Activated naive CD4-positive, alpha-beta T cell treated with anti-CD3 and anti-CD28 coated beads for 36 hours (primary cell): Measurements from ENCODE around the gene NDNF. TPM values are rescaled to one million over a fixed set of nuclear protein-coding genes. Genes with fewer than 3 reads are reported as not detected.

Experiments used
- CTCF ChIA-PET: fragments of 350-600 bp; sonication (Branson Sonifier 250); formaldehyde crosslinking; loops from one replicate; lab custom pipeline; 2021; ENCODE audit warnings: antibody characterized with exemption; lab: Charles Lee
- DNase-seq: peaks from one replicate; pipeline ENCODE4 v3.0.0-alpha.2; 2020
- H3K27ac Mint-ChIP-seq: one replicate; pipeline ENCODE4 v1.8.0; 2021; ENCODE audit warnings: mild to moderate bottlenecking, mixed read lengths
- H3K27me3 Mint-ChIP-seq: one replicate; pipeline ENCODE4 v1.8.0; 2021; ENCODE audit warnings: low read depth, mixed read lengths
- H3K36me3 Mint-ChIP-seq: one replicate; pipeline ENCODE4 v1.8.0; 2021; ENCODE audit warnings: low read depth, mixed read lengths
- H3K4me1 Mint-ChIP-seq: one replicate; pipeline ENCODE4 v1.8.0; 2021; ENCODE audit warnings: low read depth, mixed read lengths
- H3K4me3 Mint-ChIP-seq: one replicate; pipeline ENCODE4 v1.8.0; 2021; ENCODE audit warnings: mild to moderate bottlenecking, moderate library complexity, mixed read lengths
- H3K9me3 Mint-ChIP-seq: one replicate; pipeline ENCODE4 v1.8.0; 2021; ENCODE audit warnings: mixed read lengths
- intact Hi-C: fragments of 100-400 bp; cut with micrococcal nuclease; formaldehyde crosslinking; loops from one replicate; pipeline ENCODE4 v1.15.1; 2023
- total RNA-seq, 2 experiments: library from RNA; stranded (reverse); gene quantifications; one replicate each; pipeline ENCODE4 v1.2.3, GENCODE V29; 2021

The NDNF gene, protein sequence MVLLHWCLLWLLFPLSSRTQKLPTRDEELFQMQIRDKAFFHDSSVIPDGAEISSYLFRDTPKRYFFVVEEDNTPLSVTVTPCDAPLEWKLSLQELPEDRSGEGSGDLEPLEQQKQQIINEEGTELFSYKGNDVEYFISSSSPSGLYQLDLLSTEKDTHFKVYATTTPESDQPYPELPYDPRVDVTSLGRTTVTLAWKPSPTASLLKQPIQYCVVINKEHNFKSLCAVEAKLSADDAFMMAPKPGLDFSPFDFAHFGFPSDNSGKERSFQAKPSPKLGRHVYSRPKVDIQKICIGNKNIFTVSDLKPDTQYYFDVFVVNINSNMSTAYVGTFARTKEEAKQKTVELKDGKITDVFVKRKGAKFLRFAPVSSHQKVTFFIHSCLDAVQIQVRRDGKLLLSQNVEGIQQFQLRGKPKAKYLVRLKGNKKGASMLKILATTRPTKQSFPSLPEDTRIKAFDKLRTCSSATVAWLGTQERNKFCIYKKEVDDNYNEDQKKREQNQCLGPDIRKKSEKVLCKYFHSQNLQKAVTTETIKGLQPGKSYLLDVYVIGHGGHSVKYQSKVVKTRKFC
- total RNA-seq, result not detected

DNA sequence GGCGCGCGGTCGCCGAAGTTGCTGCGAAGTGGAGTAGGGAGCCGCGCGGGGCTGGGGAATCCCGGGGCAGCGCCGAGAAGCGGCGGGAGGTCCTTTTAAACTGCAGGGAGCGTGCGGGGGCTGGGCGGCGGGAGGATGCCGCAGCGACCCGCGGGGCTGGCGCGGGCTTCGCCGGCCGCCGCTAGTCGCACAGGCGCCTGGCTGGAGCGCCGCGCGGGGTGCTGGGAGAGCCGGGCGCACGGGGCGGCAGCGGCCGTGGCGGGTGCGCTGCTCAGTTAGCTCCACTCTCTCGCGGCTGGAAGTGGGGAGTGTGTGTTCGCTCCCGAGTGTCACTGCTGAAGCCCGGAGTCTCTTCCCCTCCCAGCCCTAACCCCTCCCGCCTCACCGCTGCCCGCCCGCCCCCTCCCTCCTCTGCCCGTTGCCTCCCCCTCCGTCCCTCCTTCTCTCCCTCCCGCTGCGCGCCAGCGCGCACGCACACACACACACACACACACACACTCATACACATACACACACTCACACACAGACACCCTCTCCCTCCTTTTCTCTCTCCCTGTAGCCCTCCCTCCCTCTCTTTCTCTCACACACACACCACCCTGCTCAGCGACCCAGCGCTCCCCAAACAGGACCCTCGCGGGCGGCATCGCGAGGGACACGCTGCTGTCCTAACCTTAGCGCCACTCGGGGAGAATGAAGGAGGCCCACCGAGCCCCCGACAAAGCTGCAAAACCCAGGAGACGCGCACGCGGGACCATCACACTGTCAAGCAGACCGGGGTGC is at the start of gene NDNF:
Gene NDNF, minus strand, starts transcription at position 312 of the 780 bp plus-strand sequence. CDS start 26,698 bp downstream, outside the sequence.
- intact Hi-C loops, result loop anchor here (1.0 to 2.0 kb wide), 2 partner anchors 31 to 150 kb away; partner anchors contain the start of gene PRDM5
- peaks cover 21% of the 10 kb centered on the region for H3K4me1 Mint-ChIP-seq
- no peaks in the 10 kb centered on the region for H3K36me3 Mint-ChIP-seq
- H3K4me3 Mint-ChIP-seq, result peak within 1 kb of the TSS; percentile 77
- DNase-seq, result peak; percentile 70
- H3K9me3 Mint-ChIP-seq, result no peaks in the 10 kb centered on the region
- CTCF ChIA-PET, result no interaction called here
- peaks cover 44% of the 10 kb centered on the region for H3K27me3 Mint-ChIP-seq
- peak within 1 kb of the TSS; percentile 59 for H3K27ac Mint-ChIP-seq

DNA sequence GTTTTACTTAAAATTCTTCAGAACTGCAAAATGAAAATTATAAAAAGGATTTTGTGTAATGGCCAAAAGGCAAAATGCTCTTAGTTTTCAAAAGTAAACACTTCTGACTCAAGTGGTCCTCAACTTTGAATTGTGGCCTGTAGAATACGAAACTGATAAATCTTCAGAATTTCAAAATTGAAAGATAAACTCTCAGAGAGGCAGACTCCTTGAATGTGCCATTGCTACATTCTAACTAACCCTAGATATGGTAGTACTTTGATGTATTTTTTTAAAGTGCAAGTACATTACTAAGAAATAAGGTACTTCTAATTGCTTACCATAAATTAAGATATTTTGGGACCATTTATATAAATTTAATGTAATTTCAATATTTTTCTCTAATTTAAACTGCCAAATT is 47.4 kb upstream of the NDNF start:
- H3K9me3 Mint-ChIP-seq, result no peaks in the 10 kb centered on the region
- CTCF ChIA-PET, result interaction anchor here (1.3 kb wide), 1 partner anchor 11 kb away, joined by 5 read pairs; no protein-coding TSS in a partner anchor
- intact Hi-C loops, result no loop called here
- no peaks in the 10 kb centered on the region for H3K27me3 Mint-ChIP-seq
- no peaks in the 10 kb centered on the region for H3K36me3 Mint-ChIP-seq
- H3K4me3 Mint-ChIP-seq, result no peak overlapping the region
- no peak overlapping the region for H3K27ac Mint-ChIP-seq
- DNase-seq, result no peak
- H3K4me1 Mint-ChIP-seq, result peaks cover 15% of the 10 kb centered on the region

DNA sequence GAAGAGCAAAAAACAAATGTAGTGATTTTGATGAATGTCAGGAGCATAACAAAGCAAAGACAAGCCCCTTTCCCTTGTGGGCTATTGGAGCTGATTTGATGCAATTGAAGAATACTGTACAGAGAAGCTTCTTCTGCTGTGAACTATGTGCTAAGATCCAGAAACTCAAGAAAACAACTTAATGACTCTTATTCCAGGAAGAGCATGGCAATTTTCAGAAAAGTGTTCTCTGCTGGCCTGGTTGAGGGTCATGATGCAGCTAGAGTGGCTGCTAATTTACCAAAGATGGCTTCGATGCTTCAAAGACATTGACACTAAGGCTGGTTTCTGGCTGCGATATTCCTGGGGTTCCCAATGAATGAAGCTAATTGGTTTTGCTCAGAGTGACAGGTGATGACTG is 46.0 kb upstream of the NDNF start:
- Mint-ChIP-seq H3K9me3 (no peaks in the 10 kb centered on the region), H3K36me3 (no peaks in the 10 kb centered on the region), H3K27me3 (no peaks in the 10 kb centered on the region), H3K4me1 (peaks cover 22% of the 10 kb centered on the region), H3K4me3 (no peak overlapping the region), H3K27ac (no peak overlapping the region)
- intact Hi-C loops, result no loop called here
- DNase-seq, result no peak
- CTCF ChIA-PET, result interaction anchor here (0.9 to 1.3 kb wide), 3 partner anchors 9 to 75 kb away, joined by 3 to 5 read pairs (median 3); no protein-coding TSS in a partner anchor

DNA sequence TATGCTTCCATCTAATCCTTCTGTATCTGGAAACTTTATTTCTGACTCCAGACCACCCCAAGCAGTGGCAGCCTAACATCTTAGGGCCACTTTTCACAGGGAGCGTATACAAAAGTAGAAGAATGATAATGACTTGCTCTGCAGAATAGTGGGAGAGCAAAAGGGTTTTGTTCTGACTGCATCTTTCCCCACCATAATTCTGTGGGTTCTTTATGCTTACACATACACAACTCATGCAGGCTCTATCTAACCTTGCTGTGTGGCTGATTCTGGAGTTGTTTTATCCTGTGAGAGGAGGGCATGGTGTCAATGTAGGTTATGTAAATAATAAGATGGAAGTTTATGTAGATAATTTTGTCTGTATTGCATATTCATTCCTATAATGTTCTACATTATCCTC is 42.4 kb upstream of the NDNF start:
- Mint-ChIP-seq H3K4me1 (peaks cover 21% of the 10 kb centered on the region), H3K27me3 (no peaks in the 10 kb centered on the region), H3K4me3 (no peak overlapping the region), H3K36me3 (no peaks in the 10 kb centered on the region), H3K9me3 (no peaks in the 10 kb centered on the region), H3K27ac (no peak overlapping the region)
- intact Hi-C loops, result loop anchor here (5.0 kb wide), 3 partner anchors 193 to 957 kb away; no protein-coding TSS in a partner anchor
- CTCF ChIA-PET, result no interaction called here
- no peak for DNase-seq

DNA sequence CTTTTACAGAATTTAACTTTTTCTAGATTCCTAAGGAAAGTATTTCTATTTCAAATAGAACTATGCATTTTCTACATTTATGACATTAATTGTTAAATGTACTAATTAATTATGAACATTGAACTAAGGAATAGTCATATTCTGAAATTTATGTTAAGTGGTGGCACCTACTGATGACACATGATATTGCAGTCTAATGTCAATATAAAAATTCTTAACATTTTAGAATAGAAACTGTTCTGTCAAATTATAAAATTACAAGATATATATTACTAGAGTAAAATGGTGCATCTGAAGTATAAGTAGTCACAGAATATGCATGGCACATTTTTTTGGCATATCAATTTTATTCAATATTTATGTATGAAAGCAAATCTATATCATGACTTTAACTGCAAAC is 40.2 kb upstream of the NDNF start:
- intact Hi-C loops, result loop anchor here (2.0 to 5.0 kb wide), 4 partner anchors 42 to 955 kb away; no protein-coding TSS in a partner anchor

DNA sequence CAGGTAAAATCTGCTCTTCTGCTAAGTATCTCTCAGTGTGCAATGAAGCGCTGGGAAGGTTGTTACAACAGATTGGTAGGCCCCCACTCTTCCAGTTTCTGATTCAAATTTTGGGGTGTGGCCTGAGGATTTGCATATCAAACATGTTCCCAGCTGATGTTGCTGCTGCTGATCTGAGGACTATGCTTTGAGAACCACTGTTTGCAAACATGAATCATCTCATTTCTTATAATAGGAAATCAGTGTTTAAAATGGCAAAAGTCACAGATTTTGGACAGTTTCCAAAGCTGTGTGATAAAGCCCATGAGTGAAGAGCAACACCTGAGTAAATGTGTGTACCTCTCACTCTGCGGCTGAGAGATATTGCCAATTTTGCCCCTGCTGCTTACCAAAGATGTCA is 36.2 kb upstream of the NDNF start:
- no peak for DNase-seq
- CTCF ChIA-PET, result interaction anchor here (0.6 to 1.5 kb wide), 2 partner anchors 10 to 24 kb away, joined by 3 to 5 read pairs; no protein-coding TSS in a partner anchor
- no peaks in the 10 kb centered on the region for H3K36me3 Mint-ChIP-seq
- intact Hi-C loops, result no loop called here
- H3K9me3 Mint-ChIP-seq, result no peaks in the 10 kb centered on the region
- no peak overlapping the region for H3K4me3 Mint-ChIP-seq
- H3K4me1 Mint-ChIP-seq, result peaks cover 17% of the 10 kb centered on the region
- H3K27me3 Mint-ChIP-seq, result no peaks in the 10 kb centered on the region
- H3K27ac Mint-ChIP-seq, result no peak overlapping the region

More for the DNA sequence above, 40.2 kb upstream of the NDNF start:
- no peak overlapping the region for H3K4me3 Mint-ChIP-seq
- H3K9me3 Mint-ChIP-seq, result no peaks in the 10 kb centered on the region
- H3K27me3 Mint-ChIP-seq, result no peaks in the 10 kb centered on the region
- DNase-seq, result no peak
- CTCF ChIA-PET, result interaction anchor here (1.5 to 1.9 kb wide), 2 partner anchors 25 to 196 kb away, joined by 4 read pairs; no protein-coding TSS in a partner anchor
- no peaks in the 10 kb centered on the region for H3K36me3 Mint-ChIP-seq
- H3K4me1 Mint-ChIP-seq, result peaks cover 22% of the 10 kb centered on the region
- no peak overlapping the region for H3K27ac Mint-ChIP-seq

DNA sequence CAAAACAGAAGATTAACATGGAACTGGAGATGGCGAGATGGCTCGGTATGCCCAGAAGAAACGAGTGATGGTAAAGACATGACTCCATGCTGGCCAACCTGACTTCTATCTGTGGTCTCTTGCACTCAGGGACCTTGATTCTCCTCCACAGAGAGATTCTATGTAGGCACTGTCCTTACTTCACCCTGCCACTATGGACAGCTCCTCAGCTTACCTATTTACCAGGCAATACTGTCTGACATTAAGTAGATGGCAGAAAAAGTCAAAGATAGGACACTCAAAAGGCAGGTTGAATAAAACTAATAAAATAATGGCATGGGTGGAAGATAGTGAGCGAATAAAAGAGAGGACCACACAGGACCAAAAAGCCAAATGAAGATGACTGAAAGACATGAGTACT is 35.2 kb upstream of the NDNF start:
- Mint-ChIP-seq H3K27me3 (no peaks in the 10 kb centered on the region), H3K4me3 (no peak overlapping the region), H3K4me1 (peaks cover 15% of the 10 kb centered on the region), H3K27ac (no peak overlapping the region), H3K36me3 (no peaks in the 10 kb centered on the region), H3K9me3 (no peaks in the 10 kb centered on the region)
- intact Hi-C loops, result no loop called here
- CTCF ChIA-PET, result no interaction called here
- no peak for DNase-seq

DNA sequence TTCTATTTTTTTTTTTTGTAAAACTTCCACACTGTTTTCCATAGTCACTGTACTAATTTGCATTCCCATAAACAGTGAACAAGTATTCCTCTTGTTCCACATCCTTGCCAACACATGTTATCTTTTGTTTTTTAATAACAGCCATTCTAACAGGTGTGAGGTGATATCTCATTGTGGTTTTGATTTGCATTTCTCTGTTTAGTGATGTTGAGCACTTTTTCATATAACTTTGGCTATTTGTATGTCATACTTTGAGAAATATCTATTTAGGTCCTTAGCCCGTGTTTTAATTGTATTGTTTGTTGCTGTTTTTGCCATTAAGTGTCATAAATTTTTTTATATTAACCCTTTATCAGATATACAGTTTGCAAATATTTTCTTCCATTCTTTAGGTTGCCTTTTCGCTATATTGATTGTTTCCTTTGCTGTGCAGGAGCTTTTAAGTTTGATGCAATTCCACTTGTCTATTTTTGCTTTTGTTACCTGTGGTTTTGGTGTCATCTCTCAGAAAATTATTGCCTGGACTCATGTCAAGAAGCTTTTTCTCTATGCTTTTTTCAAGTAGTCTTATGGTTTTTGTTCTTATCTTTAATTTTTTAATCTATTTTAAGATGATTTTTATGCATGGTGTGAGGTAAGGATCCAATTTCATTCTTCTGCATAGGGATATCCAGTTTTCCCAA is 27.9 kb upstream of the NDNF start:
- no peak for DNase-seq
- CTCF ChIA-PET, result interaction anchor here (0.9 kb wide), 2 partner anchors 9 to 11 kb away, joined by 4 to 6 read pairs; no protein-coding TSS in a partner anchor
- Mint-ChIP-seq H3K9me3 (no peaks in the 10 kb centered on the region), H3K4me1 (no peaks in the 10 kb centered on the region), H3K27ac (no peak overlapping the region), H3K36me3 (no peaks in the 10 kb centered on the region), H3K4me3 (no peak overlapping the region), H3K27me3 (no peaks in the 10 kb centered on the region)
- intact Hi-C loops, result no loop called here

DNA sequence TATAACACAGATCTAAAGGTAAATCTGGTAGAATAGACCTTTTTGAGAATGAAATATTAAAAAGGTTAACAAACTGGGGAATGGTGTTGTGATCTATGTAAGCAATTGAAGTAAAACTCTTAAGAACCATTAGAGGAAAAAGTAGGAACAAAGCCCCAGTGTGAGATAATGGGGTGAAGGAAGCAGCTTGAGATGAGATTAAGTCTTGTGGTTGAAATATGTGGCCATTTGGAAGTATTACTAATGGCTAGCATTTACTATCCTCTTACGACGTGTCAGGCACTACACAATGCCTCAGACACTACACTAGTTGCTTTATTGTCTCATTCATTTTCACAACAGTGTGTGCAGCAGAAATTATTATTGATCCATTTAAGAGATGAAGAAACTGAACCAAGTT is 25.9 kb upstream of the NDNF start:
- no peaks in the 10 kb centered on the region for H3K9me3 Mint-ChIP-seq
- CTCF ChIA-PET, result interaction anchor here (0.6 kb wide), 2 partner anchors 80 to 255 kb away, joined by 3 read pairs; no protein-coding TSS in a partner anchor
- no peaks in the 10 kb centered on the region for H3K4me1 Mint-ChIP-seq
- no peaks in the 10 kb centered on the region for H3K36me3 Mint-ChIP-seq
- no peak overlapping the region for H3K27ac Mint-ChIP-seq
- H3K4me3 Mint-ChIP-seq, result no peak overlapping the region
- H3K27me3 Mint-ChIP-seq, result no peaks in the 10 kb centered on the region
- DNase-seq, result no peak
- intact Hi-C loops, result loop anchor here (2.0 to 5.0 kb wide), 2 partner anchors 209 to 1471 kb away; partner anchors contain the start of gene PDE5A

DNA sequence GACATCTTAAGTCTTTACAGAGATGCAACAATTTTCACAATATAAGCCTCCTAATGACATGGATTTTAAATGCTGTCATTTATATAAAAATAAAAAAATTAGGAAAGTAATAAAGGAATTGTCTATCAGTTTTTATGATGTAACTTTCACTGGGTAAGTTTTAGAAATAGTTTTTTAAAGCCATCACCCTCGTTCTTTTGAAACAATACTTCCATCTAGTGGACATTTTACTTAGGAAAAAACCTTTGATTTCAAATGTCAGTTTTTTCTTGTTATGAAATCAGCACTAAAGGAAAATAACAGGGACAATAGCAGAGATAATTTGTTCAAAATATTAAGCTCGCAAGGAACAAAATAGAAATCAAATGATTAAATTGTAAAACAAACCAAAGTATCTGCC is 24.3 kb upstream of the NDNF start:
- Mint-ChIP-seq H3K27me3 (no peaks in the 10 kb centered on the region), H3K9me3 (no peaks in the 10 kb centered on the region), H3K36me3 (no peaks in the 10 kb centered on the region), H3K27ac (no peak overlapping the region), H3K4me1 (no peaks in the 10 kb centered on the region), H3K4me3 (no peak overlapping the region)
- DNase-seq, result no peak
- intact Hi-C loops, result loop anchor here (1.0 to 5.0 kb wide), 6 partner anchors 174 to 1469 kb away; partner anchors contain the start of genes PDE5A and PRDM5
- CTCF ChIA-PET, result interaction anchor here (0.7 to 1.0 kb wide), 5 partner anchors 13 to 914 kb away, joined by 3 to 7 read pairs (median 5); no protein-coding TSS in a partner anchor

DNA sequence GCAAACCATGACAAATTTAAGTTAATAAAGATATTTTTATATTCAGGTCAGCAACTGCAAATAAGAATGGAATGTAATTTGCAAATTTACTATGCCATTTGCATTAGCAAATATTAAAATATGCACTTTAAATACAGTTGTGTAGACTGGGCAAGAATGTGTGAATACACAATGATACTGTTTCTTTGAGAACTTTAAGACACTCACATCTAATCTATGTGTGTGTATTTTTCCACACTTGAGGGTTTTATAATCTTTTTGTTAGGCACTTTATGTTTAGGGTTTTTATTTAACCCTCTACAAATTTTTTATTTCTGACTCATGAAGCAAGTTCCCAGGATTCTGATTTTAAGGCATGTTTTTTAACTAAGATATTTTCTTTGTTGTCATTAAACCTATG is 23.9 kb upstream of the NDNF start:
- H3K4me3 Mint-ChIP-seq, result no peak overlapping the region
- CTCF ChIA-PET, result interaction anchor here (0.7 to 1.0 kb wide), 4 partner anchors 77 to 913 kb away, joined by 3 to 7 read pairs (median 6); no protein-coding TSS in a partner anchor
- no peaks in the 10 kb centered on the region for H3K4me1 Mint-ChIP-seq
- DNase-seq, result no peak
- intact Hi-C loops, result loop anchor here (1.0 to 5.0 kb wide), 6 partner anchors 174 to 1469 kb away; partner anchors contain the start of genes PDE5A and PRDM5
- no peaks in the 10 kb centered on the region for H3K36me3 Mint-ChIP-seq
- H3K9me3 Mint-ChIP-seq, result no peaks in the 10 kb centered on the region
- H3K27ac Mint-ChIP-seq, result no peak overlapping the region
- H3K27me3 Mint-ChIP-seq, result no peaks in the 10 kb centered on the region
